Limb (tissue), 2 donors: ENCODE results near the gene SBDS.
"Not testable (repeated sequence)": the region's sequence is repeated elsewhere in the genome, so short reads cannot be mapped to it uniquely, and the experiment has no call there.

ENCODE experiments used
- DNase-seq, 2 donors: peaks; one replicate each; pipeline ENCODE4 v3.0.0-alpha.2; 2016; ENCODE audit errors: extremely low spot score in 2 of 2

Gene SBDS

DNA sequence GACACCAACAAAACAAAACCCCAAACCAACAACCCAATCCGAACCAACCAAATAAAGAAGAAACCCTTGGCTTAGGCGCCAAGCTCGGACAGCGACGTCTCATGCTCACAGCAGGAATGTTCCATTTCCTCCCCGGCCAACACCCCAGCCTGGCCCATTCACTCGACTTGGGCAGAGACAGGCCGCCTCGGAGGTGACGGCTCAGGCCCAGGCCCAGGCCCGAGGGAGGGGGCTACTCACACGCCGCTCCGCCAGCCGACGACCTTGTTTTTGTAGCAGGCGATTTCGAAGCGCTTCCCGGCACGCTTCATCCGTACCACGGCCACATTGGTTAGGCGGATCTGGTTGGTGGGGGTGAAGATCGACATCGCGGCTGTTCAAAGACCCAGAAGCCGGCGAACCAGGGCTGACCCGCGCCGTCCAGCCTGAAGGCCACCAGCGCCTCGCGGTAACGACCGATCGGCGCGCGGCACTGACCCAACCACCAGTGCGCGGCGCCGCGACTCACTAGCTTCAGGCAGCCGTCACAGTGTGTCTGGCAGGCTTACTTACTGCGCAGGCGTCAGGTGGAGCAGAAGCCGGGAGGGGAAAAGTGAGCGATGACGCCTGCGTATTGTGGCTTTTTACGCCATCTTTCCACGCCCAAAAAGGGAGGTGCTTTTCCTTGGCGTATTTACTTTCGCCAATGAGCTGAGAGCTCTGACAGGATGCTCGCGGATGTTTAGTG lies at the start of gene SBDS:
SBDS (minus strand) TSS at position 537 of the 727 bp plus-strand sequence; CDS start at position 368, 169 bp downstream.
- peak; percentile 91 to 96 for DNase-seq

GRCh38 chr7:67043559-67043930 lies 48.2 kb upstream of the SBDS start:
- not testable (repeated sequence) for DNase-seq

- DNase-seq = peak in 1 of 2 donors; percentile 13
Observed at GRCh38 chr7:67042781-67043558, 47.6 kb upstream of the SBDS start.

GRCh38 chr7:67040832-67041231 lies 45.4 kb upstream of the SBDS start:
- DNase-seq = not testable (repeated sequence)

DNA sequence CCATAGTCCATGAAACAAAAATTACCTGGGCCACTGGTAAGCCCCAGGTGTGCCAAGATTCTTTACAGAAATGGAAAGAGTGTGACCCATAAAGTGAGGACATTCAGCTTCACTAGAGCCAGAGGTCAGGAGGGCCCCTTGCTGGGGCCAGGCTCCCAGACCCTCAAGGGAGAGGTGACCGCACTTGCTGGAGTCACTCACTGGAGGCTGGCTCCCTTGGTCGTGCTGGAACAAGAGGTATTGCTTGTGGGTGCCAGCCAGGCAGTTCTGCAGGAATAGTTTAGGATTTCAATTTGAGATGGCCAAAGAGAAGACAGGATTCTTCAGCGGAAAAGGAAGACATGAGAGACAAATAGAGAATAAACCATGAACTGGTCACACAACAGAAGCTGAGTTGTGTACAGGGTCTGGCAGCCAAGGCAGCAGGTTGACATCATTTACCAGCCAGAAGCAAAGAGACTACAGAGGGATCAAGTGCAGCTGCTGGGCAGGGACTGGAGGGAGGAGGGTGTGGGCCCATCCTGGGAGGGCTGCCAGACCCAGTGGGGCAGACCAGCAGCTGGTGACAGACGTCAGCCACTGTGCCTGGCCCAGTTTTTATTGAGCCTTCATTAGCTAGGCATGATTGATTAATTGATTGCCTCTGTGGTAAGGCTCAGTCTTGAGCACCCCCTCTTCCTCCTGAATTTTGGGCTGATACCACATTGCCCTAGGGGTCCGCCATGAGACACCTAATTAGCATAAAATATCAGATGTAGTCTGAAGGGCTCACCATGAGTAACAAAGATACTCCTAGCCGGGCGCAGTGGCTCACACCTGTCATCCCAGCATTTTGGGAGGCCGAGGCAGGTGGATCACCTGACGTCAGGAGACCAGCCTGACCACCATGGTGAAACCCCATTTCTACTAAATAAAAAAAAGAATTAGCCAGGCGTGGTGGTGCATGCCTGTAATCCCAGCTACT lies 41.3 kb upstream of the SBDS start:
- DNase-seq = peak in 1 of 2 donors; percentile 43

GRCh38 chr7:67033251-67033650 lies 37.9 kb upstream of the SBDS start:
- no peak for DNase-seq

GRCh38 chr7:67031685-67032084 lies 36.3 kb upstream of the SBDS start:
- DNase-seq = not testable (repeated sequence)

GRCh38 chr7:67025459-67025858 lies 30.1 kb upstream of the SBDS start:
- DNase-seq = not testable (repeated sequence)

DNA sequence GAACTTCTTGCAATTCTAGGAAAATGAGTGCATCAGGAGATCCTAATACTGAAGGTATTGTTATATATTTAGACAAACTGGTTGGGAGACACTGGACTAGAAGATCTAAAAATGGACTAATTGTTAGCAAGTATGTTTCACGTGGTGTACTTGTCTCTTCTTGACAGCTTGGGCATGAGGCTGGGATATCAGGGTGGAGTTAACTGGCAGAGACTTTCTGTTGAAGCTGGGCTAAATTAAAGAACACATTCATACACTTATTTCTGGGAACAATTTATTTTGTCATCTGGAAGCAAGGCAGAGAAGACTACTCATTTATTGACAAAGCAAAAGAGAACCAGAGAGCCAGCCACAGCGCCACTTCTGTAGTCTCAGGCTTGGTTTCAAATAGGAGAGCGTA lies 27.1 kb upstream of the SBDS start:
- DNase-seq = no peak

DNA sequence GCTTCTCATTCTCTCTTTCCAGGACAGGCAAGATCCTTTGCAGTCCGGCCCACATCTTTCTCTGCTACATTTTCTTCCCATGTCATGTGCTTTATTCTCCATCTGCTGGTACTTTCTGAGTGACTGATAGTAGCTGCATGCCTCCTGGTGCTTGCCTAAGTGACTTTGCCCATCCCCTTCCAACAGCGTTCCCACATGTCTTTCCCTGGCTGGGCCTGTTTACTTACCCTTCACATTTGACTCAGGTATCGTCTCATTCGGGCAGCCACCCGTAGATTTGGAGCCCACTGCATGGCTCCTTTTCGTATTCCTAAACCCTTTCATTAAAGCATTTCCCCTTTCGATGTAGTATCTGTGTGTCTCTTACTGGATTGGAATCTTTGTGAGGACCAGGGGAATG lies 25.9 kb upstream of the SBDS start:
- DNase-seq = no peak

GRCh38 chr7:67019562-67020390 lies 24.4 kb upstream of the SBDS start:
- no peak for DNase-seq

DNA sequence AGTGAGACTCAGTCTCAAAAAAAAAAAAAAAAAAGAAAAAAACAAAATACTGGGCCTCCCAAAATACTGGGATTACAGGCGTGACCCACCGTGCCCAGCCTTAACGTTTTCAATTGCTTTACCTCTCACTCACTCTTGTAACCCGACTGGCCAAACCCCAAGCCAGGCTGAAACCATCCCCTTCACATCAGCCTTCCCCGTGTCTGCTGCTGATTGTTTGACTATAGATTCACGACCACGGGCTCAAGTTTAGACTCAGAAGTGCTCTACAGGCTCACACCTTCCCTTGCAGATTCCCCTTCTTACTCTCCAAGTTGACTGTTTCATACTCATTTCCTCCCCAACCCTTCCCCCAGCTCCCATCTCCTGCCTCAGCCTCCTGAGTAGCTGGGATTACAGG lies 23.6 kb upstream of the SBDS start:
- no peak for DNase-seq

DNA sequence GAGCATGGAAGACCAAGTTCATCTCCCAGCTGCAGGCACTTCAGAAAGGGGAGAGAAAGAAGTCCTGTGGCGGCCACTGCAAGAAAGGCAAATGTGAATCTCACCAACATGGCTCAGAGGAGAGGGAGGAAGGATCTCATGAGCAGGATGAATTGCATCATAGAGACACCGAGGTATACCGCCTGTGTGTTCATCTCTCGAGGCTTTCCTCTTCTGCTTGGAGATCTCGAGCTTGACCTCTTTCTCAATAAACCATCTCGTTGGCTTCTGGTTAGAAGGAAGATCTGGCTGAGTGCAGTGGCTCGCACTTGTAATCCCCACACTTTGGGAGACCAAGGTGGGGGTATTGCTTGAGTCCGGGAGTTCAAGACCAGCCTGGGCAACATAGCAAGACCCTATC lies 22.6 kb upstream of the SBDS start:
- not testable (repeated sequence) for DNase-seq

DNA sequence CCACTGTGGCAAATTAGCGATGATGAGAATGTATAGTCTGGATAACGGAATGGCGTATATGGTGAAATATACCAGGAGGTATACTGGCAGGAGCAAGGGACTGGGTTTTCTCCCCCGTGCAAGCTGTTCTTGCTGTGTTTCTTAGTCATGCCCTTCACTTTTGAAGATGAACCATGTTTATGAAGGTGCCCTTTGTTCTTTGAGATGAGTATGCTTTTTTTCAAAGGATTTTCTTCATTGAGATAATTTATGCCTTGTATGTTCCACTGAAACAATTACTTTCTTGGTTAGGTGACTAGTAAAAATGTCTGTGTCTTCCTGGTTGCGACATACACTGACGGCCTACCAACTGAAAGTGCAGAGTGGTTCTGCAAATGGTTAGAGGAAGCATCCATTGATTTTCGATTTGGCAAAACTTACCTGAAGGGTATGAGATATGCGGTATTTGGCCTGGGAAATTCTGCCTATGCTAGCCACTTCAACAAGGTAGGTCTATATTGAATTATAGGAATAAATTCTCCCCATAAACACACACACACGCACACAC lies 18.8 kb upstream of the SBDS start:
- DNase-seq = not testable (repeated sequence)

- DNase-seq = not testable (repeated sequence)
Observed at GRCh38 chr7:67009677-67010076, 14.3 kb upstream of the SBDS start.

DNA sequence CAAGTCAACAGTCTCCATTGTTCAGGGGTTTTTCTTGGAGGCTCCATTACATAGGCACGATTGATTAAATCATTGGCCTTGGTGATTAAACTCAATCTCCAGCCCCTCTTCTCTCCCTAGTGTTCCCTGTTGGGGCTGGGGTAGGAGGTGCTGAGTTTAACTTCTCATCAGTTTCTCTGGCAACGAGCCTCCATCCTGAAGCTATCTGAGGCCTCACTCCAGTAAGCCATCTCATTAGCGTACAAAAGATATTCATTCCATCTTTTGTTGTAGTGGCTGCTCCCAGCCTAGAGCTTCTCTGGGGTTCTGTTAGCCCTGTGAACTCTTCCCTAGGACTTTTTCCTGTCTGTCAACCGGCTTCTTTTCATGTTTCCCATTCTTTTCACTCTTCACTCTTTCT lies 12.9 kb upstream of the SBDS start:
- no peak for DNase-seq

DNA sequence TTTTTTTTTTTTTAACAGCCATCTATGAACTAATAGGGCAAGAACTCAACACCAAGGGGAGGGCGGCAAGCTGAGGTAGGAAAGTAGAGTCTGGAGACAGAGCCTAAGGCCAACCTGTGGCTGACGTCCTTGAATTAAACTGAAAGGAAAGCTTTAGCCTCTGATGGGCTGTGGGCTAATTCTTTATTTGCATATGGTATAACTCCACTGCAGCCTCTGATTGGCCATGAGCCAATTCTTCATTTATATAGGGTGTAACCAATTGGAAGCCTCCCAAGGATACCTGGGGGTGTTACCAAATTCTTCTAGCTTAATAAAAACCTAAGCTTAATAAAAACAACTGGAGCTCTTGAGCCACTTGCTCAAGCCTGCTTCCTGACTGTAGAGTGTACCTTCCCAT lies 11.6 kb upstream of the SBDS start:
- no peak for DNase-seq

DNA sequence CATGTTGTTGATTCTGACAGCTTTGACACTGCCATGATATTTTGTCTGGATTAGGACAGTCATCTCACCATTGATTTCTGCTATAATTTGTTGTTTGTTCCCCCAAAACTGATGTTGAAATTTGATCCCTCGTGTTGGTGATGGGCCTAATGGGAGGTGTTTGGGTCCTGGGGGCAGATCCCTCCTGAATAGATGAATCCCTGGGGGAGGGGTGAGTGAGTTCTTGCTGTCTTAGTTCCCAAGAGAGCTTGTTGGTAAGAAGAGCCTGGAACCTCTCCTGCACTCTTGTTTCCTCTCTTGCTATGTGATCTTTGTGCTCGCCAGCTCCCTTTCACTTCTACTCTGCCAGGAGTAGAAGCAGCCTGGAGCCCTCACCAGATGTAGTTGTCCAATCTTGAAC lies 8.8 kb upstream of the SBDS start:
- DNase-seq = not testable (repeated sequence)

DNA sequence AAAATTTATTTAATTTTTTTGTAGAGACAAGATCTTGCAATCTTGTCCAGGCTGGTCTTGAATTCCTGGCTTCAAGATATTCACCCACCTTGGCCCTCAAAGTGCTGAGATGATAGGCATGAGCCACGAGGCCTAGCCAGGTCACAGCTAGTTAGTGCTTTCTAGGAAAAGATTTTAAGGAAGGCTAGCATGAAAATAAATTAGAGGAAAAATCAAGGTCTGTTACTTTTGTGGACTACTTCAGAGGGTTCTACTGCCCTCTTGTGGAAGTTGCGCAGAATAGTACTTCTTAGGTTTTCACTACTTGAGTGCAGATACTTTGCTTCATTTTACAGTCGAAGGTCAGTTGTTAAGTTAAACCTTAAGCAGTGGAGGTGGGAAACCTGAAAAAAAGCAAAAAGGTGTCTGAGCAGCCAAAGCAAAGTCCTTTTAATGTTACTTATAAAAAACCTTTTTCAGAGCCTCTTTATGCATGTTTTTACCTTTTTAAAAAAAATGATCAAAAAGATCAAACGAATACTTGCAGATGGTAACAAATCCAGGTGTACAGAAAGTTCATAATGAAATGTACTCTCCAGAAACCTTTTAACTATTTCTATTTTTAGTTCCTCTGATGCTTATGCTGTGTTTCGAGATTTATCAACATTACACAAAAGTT lies 5.3 kb upstream of the SBDS start:
- DNase-seq = peak in 1 of 2 donors; percentile 26
